Liver (tissue), 9 donors: ENCODE data around the gene NFIX. TPM values are rescaled to one million over a fixed set of nuclear protein-coding genes. Genes with fewer than 3 reads are reported as not detected.
A peak's percentile ranks its signal among the peaks of the same experiment; 100 is the strongest.

Experiments
- DNase-seq: peaks from one replicate; pipeline ENCODE4 v3.0.0-alpha.2; 2017; ENCODE audit warnings: low spot score
- H3K27ac ChIP-seq, 2 donors: one replicate each; pipeline ENCODE4 v1.7.0; 2013; ENCODE audit warnings: inconsistent platforms in 2 of 2, low read length in 2 of 2, control low read depth in 1 of 2, low read depth in 1 of 2, mild to moderate bottlenecking in 1 of 2
- H3K27me3 ChIP-seq, 4 donors: one replicate each; pipeline versions ENCODE4 v1.6.1 to v1.7.0; 2013; ENCODE audit warnings: low read length in 3 of 4, inconsistent platforms in 1 of 4, mild to moderate bottlenecking in 1 of 4, moderate library complexity in 1 of 4; ENCODE audit not compliant: control insufficient read depth in 4 of 4, insufficient read depth in 4 of 4
- H3K36me3 ChIP-seq, 4 donors: one replicate each; pipeline versions ENCODE4 v1.6.1 to v1.7.0; 2013; ENCODE audit warnings: low read length in 3 of 4, mild to moderate bottlenecking in 3 of 4, low read depth in 1 of 4, moderate library complexity in 1 of 4; ENCODE audit not compliant: control insufficient read depth in 4 of 4, insufficient read depth in 3 of 4
- H3K4me1 ChIP-seq, 4 donors: one replicate each; pipeline versions ENCODE4 v1.6.1 to v1.7.0; 2013; ENCODE audit warnings: low read length in 3 of 4, mild to moderate bottlenecking in 3 of 4, moderate library complexity in 1 of 4; ENCODE audit not compliant: control insufficient read depth in 4 of 4, insufficient read depth in 4 of 4
- H3K4me3 ChIP-seq, 3 donors: one replicate each; pipeline versions ENCODE4 v1.6.1 to v1.7.0; 2013; ENCODE audit warnings: low read length in 3 of 3, control low read depth in 1 of 3, low read depth in 1 of 3, mild to moderate bottlenecking in 1 of 3
- H3K9ac ChIP-seq, 2 donors: one replicate each; pipeline ENCODE4 v1.7.0; 2013; ENCODE audit warnings: low read length in 2 of 2, mild to moderate bottlenecking in 2 of 2, moderate library complexity in 2 of 2, control low read depth in 1 of 2, low read depth in 1 of 2
- H3K9me3 ChIP-seq, 4 donors: one replicate each; pipeline versions ENCODE4 v1.6.1 to v1.7.0; 2013; ENCODE audit warnings: low read length in 3 of 4; ENCODE audit not compliant: control insufficient read depth in 4 of 4
- EGR1 ChIP-seq, 2 donors: IDR thresholded peaks; 2 replicates each; pipeline ENCODE4 v1.6.1; 2016 to 2018; ENCODE audit warnings: antibody characterized with exemption in 2 of 2, low read depth in 2 of 2
- FOXA1 ChIP-seq: IDR thresholded peaks from 2 replicates; pipeline ENCODE4 v1.6.1; 2016; ENCODE audit warnings: antibody characterized with exemption
- GABPA ChIP-seq, 2 donors: IDR thresholded peaks in 1 of 2; conservative IDR thresholded peaks in 1 of 2; 2 replicates each; pipeline ENCODE4 v1.6.1; 2016; ENCODE audit warnings: antibody characterized with exemption in 2 of 2, mild to moderate bottlenecking in 1 of 2, moderate library complexity in 1 of 2
- HNF4A ChIP-seq, 2 donors: conservative IDR thresholded peaks; 2 replicates each; pipeline ENCODE4 v1.6.1; 2016; ENCODE audit warnings: antibody characterized with exemption in 2 of 2, mild to moderate bottlenecking in 2 of 2
- HNF4G ChIP-seq: IDR thresholded peaks from 2 replicates; pipeline ENCODE4 v1.6.1; 2016; ENCODE audit warnings: antibody characterized with exemption
- JUND ChIP-seq, 2 donors: IDR thresholded peaks; 2 replicates each; pipeline ENCODE4 v1.6.1; 2016; ENCODE audit warnings: antibody characterized with exemption in 2 of 2
- NR2F2 ChIP-seq: IDR thresholded peaks from 2 replicates; pipeline ENCODE4 v1.6.1; 2016; ENCODE audit warnings: antibody characterized with exemption
- RAD21 ChIP-seq, 2 donors: IDR thresholded peaks; 2 replicates each; pipeline ENCODE4 v1.6.1; 2016; ENCODE audit warnings: antibody characterized with exemption in 2 of 2, mild to moderate bottlenecking in 2 of 2
- RXRA ChIP-seq, 2 donors: IDR thresholded peaks; 2 replicates each; pipeline ENCODE4 v1.6.1; 2017 to 2018; ENCODE audit warnings: antibody characterized with exemption in 2 of 2, mild to moderate bottlenecking in 1 of 2
- SP1 ChIP-seq: IDR thresholded peaks from 2 replicates; pipeline ENCODE4 v1.6.1; 2018; ENCODE audit warnings: antibody characterized with exemption, mild to moderate bottlenecking
- TAF1 ChIP-seq: conservative IDR thresholded peaks from 2 replicates; pipeline ENCODE4 v1.6.1; 2016; ENCODE audit warnings: antibody characterized with exemption, mild to moderate bottlenecking
- YY1 ChIP-seq: IDR thresholded peaks from 2 replicates; pipeline ENCODE4 v1.6.1; 2016; ENCODE audit warnings: antibody characterized with exemption, mild to moderate bottlenecking
- ZBTB33 ChIP-seq: IDR thresholded peaks from 2 replicates; pipeline ENCODE4 v1.6.1; 2016; ENCODE audit warnings: antibody characterized with exemption
- WGBS: extraction: QIAGEN DNeasy Blood & Tissue Kit; methylation state at CpG from one replicate; pipeline ENCODE4 v1.1.7; 2013; 5-methylcytosine and 5-hydroxymethylcytosine counted together
- polyA plus RNA-seq, 2 donors: library from polyadenylated mRNA; stranded (reverse) in 1 of 2; unstranded in 1 of 2; fragments of 200-250 nt in 1 of 2; fragments of >200 nt in 1 of 2; fragmentation: Nextera tagmentation in 1 of 2; extraction: Ambion mirVana in 1 of 2; gene quantifications; one replicate each; pipeline versions ENCODE4 v1.2.1 to v1.2.3, GENCODE V29; 2013 to 2015
- total RNA-seq, 2 donors: library from RNA; depleted of rRNA; stranded (reverse); fragments of >200 nt; gene quantifications; one replicate each; pipeline ENCODE4 v1.2.3, GENCODE V29; 2014
- TF ChIP-seq, protein P1 (sequence below): fragments of 150-350 bp; IDR thresholded peaks from 2 replicates; pipeline ENCODE4 v1.5.1; 2017; ENCODE audit warnings: improper control_type of control experiment, low read depth, low read length; ENCODE audit not compliant: missing input control
- TF ChIP-seq, protein P2 (sequence below): IDR thresholded peaks from 2 replicates; pipeline ENCODE4 v1.6.1; 2016; ENCODE audit warnings: antibody characterized with exemption
- TF ChIP-seq, protein P3 (sequence below): IDR thresholded peaks from 2 replicates; pipeline ENCODE4 v1.6.1; 2016; ENCODE audit warnings: antibody characterized with exemption
- donor health status: healthy.
- donor health status: healthy.
- donor health status: healthy.
- donor health status: healthy.
- donor health status: healthy.

The NFIX gene
- total and polyA plus RNA-seq, 4 donors, result 3.3 to 18.4 (median 12.6) TPM

- peak; percentile 72 for DNase-seq
- H3K27ac ChIP-seq, result peak overlapping the region; percentile 19 to 50
- no peak for TF ChIP-seq SP1
- peak in 1 of 2 donors; percentile 23 for TF ChIP-seq HNF4A (conservative IDR thresholded peaks at IDR 0.05)
- peak; percentile 16 to 67 for TF ChIP-seq RAD21 (IDR thresholded peaks at IDR 0.05)
- TF ChIP-seq HNF4G, result peak; percentile 11
- peak; percentile 68 to 78 for TF ChIP-seq RXRA (IDR thresholded peaks at IDR 0.05)
- TF ChIP-seq, protein P1, sequence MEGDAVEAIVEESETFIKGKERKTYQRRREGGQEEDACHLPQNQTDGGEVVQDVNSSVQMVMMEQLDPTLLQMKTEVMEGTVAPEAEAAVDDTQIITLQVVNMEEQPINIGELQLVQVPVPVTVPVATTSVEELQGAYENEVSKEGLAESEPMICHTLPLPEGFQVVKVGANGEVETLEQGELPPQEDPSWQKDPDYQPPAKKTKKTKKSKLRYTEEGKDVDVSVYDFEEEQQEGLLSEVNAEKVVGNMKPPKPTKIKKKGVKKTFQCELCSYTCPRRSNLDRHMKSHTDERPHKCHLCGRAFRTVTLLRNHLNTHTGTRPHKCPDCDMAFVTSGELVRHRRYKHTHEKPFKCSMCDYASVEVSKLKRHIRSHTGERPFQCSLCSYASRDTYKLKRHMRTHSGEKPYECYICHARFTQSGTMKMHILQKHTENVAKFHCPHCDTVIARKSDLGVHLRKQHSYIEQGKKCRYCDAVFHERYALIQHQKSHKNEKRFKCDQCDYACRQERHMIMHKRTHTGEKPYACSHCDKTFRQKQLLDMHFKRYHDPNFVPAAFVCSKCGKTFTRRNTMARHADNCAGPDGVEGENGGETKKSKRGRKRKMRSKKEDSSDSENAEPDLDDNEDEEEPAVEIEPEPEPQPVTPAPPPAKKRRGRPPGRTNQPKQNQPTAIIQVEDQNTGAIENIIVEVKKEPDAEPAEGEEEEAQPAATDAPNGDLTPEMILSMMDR, result peak; percentile 42
- peaks cover 0 to 6% (median 2%) of the 10 kb centered on the region in 4 donors for H3K36me3 ChIP-seq
- WGBS, result 32% methylated on average over 44 of the region's 44 CpGs
- peak overlapping the region in 1 of 3 donors; percentile 11 for H3K4me3 ChIP-seq
- H3K9ac ChIP-seq, result no peak overlapping the region
- no peaks in the 10 kb centered on the region for H3K27me3 ChIP-seq
- peaks cover 23 to 43% (median 27%) of the 10 kb centered on the region in 4 donors for H3K4me1 ChIP-seq
- no peaks in the 10 kb centered on the region for H3K9me3 ChIP-seq
These were observed 101.0 kb downstream of the NFIX start for GRCh38 chr19:13095934-13096927.

DNA sequence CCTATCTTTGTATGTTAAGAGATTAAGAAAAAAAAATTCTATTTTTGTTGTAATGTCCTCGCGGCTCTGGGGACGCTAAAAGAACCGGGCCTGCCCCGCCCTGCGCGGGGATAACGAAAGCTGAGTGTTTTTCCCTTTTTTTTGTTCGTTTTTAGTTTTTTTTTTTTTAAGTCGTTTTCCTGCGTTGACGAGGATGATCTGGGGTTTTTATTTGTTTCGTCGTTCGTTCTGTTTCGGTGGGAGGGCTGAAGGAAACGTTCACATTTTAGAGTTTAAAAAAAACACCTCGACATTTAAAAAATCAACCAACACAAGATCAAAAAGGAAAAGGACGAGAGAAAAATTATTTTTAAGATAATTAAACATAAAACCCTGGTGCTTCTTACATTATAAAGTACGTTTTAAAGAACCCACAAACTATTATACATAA, 101.8 kb downstream of the NFIX start:
- Histone ChIP-seq H3K36me3 (peaks cover 0 to 6% (median 2%) of the 10 kb centered on the region in 4 donors), H3K4me3 (no peak overlapping the region), H3K27me3 (no peaks in the 10 kb centered on the region), H3K9ac (no peak overlapping the region), H3K27ac (no peak overlapping the region), H3K9me3 (no peaks in the 10 kb centered on the region), H3K4me1 (peaks cover 21 to 40% (median 24%) of the 10 kb centered on the region in 4 donors)
- 33% methylated on average over 20 of the region's 20 CpGs for WGBS
- DNase-seq, result no peak
- TF ChIP-seq, protein P2, sequence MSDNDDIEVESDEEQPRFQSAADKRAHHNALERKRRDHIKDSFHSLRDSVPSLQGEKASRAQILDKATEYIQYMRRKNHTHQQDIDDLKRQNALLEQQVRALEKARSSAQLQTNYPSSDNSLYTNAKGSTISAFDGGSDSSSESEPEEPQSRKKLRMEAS, result no peak
- TF ChIP-seq TAF1, result no peak
- no peak for TF ChIP-seq GABPA (IDR thresholded peaks at IDR 0.05 in 1 of 2, conservative IDR thresholded peaks at IDR 0.05 in 1 of 2)
- no peak for TF ChIP-seq NR2F2
- no peak for TF ChIP-seq EGR1 (IDR thresholded peaks at IDR 0.05; ENCODE audit: low read depth in 2 of 2)
- TF ChIP-seq JUND (IDR thresholded peaks at IDR 0.05), result no peak
- no peak for TF ChIP-seq YY1
- TF ChIP-seq RAD21 (IDR thresholded peaks at IDR 0.05), result no peak
- no peak for TF ChIP-seq RXRA (IDR thresholded peaks at IDR 0.05)
- TF ChIP-seq, protein P3, sequence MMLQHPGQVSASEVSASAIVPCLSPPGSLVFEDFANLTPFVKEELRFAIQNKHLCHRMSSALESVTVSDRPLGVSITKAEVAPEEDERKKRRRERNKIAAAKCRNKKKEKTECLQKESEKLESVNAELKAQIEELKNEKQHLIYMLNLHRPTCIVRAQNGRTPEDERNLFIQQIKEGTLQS, result no peak
- no peak for TF ChIP-seq FOXA1
- no peak for TF ChIP-seq SP1
- no peak for TF ChIP-seq HNF4G
- no peak for TF ChIP-seq ZBTB33
